ENCODE measurements around the gene RBPJL.

The RBPJL gene

GRCh38 chr20:45306431-45306982 is at the start of gene RBPJL:
RBPJL (plus strand) TSS chr20:45306840; CDS start chr20:45306923, 83 bp downstream.
- ATAC-seq: peak; percentile 61
- TF ChIP-seq TSHZ2 (CRISPR knock-in tag; IDR thresholded peaks at IDR 0.05) (no peak), CSRNP3 (CRISPR knock-in tag; IDR thresholded peaks at IDR 0.05) (no peak), ZNF565 (CRISPR knock-in tag; conservative IDR thresholded peaks at IDR 0.05; ENCODE audit: low read depth) (no peak), TCF4 (CRISPR knock-in tag; IDR thresholded peaks at IDR 0.05; ENCODE audit: borderline replicate concordance) (peak; percentile 68; the same call in 1 of the 2 replicates), SNAI2 (CRISPR knock-in tag; IDR thresholded peaks at IDR 0.05) (no peak), ZFP30 (CRISPR knock-in tag; IDR thresholded peaks at IDR 0.05) (no peak)

- no peak for TF ChIP-seq ZFP30 (CRISPR knock-in tag; IDR thresholded peaks at IDR 0.05)
- no peak for TF ChIP-seq CSRNP3 (CRISPR knock-in tag; IDR thresholded peaks at IDR 0.05)
- TF ChIP-seq OSR1 (CRISPR knock-in tag; IDR thresholded peaks at IDR 0.05): no peak
- TF ChIP-seq BACH2 (CRISPR knock-in tag; IDR thresholded peaks at IDR 0.05; ENCODE audit: borderline replicate concordance): no peak
- TF ChIP-seq ZNF8 (CRISPR knock-in tag; IDR thresholded peaks at IDR 0.05): no peak
- no peak for TF ChIP-seq ESRRG (CRISPR knock-in tag; IDR thresholded peaks at IDR 0.05)
- TF ChIP-seq ZNF70 (CRISPR knock-in tag; IDR thresholded peaks at IDR 0.05): no peak
- no peak for TF ChIP-seq PATZ1 (CRISPR knock-in tag; IDR thresholded peaks at IDR 0.05; ENCODE audit: borderline replicate concordance)
- no peak for TF ChIP-seq POU6F1 (CRISPR knock-in tag; IDR thresholded peaks at IDR 0.05; ENCODE audit: borderline replicate concordance, low read depth)
- TF ChIP-seq PPARA (CRISPR knock-in tag; IDR thresholded peaks at IDR 0.05; ENCODE audit: borderline replicate concordance): no peak
- no peak for TF ChIP-seq CREB5 (CRISPR knock-in tag; IDR thresholded peaks at IDR 0.05; ENCODE audit: low read depth)
- TF ChIP-seq ZFP3 (CRISPR knock-in tag; IDR thresholded peaks at IDR 0.05): no peak
- TF ChIP-seq TCF4 (CRISPR knock-in tag; IDR thresholded peaks at IDR 0.05; ENCODE audit: borderline replicate concordance): no peak
- TF ChIP-seq ZC3H10 (CRISPR knock-in tag; IDR thresholded peaks at IDR 0.05): no peak
- no peak for TF ChIP-seq TSHZ2 (CRISPR knock-in tag; IDR thresholded peaks at IDR 0.05)
- no peak for TF ChIP-seq ISL1 (CRISPR knock-in tag; IDR thresholded peaks at IDR 0.05)
- TF ChIP-seq SNAI2 (CRISPR knock-in tag; IDR thresholded peaks at IDR 0.05): no peak
- no peak for TF ChIP-seq CSDC2 (CRISPR knock-in tag; IDR thresholded peaks at IDR 0.05)
- ATAC-seq: no peak
Observed at GRCh38 chr20:45257161-45257560, 49.5 kb upstream of the RBPJL start.

Measured in SK-N-SH treated with all-trans-retinoic acid at 6 μM for 48 hours (cell line).